A549 (cell line): Measurements from ENCODE around the gene CD3G. TPM values are rescaled to one million over a fixed set of nuclear protein-coding genes. Genes with fewer than 3 reads are reported as not detected.
"Not testable (repeated sequence)": the region's sequence is repeated elsewhere in the genome, so short reads cannot be mapped to it uniquely, and the experiment has no call there.

ENCODE experiments used
- ATAC-seq, 2 experiments: fragments of 200-7000 bp in 1 of 2; fragments of >200 bp in 1 of 2; cut with Nextera tagmentation in 1 of 2; cut with Tn5 transposase in 1 of 2; 3 replicates each; pipeline versions ENCODE4 v1.8.0 to v1.9.1; 2018 to 2020; ENCODE audit warnings: mild to moderate bottlenecking in 1 of 2, moderate library complexity in 1 of 2
- CTCF ChIA-PET: fragments of 300-600 bp; sonication (Branson Sonifier 250); formaldehyde crosslinking; extraction: SDS; loops from one replicate; lab custom pipeline; 2021; ENCODE audit warnings: antibody characterized with exemption, inconsistent platforms; lab: Yijun Ruan, JAX
- POLR2A ChIA-PET: fragments of 350-600 bp; formaldehyde crosslinking; extraction: SDS; loops from one replicate; lab custom pipeline; 2021; ENCODE audit warnings: antibody characterized with exemption, inconsistent platforms; lab: Yijun Ruan, JAX
- DNase-seq, 2 experiments: peaks; one replicate each; pipeline versions ENCODE4 v3.0.0 to v3.0.0-alpha.2; 2011 to 2016; ENCODE audit warnings: low read depth in 1 of 2, low spot score in 1 of 2
- FAIRE-seq: peaks from 2 replicates; lab custom pipeline; 2011; peaks lifted over from hg19 to GRCh38; lab: Jason Lieb, UNC
- H3K27ac ChIP-seq, 2 experiments: fragments of >200 bp; sonication (Bioruptor Twin); formaldehyde crosslinking; 3 replicates each; pipeline ENCODE4 v1.5.1; 2016 to 2017
- H3K4me1 ChIP-seq: fragments of >200 bp; sonication (Bioruptor Twin); formaldehyde crosslinking; 3 replicates; pipeline ENCODE4 v1.6.1; 2016
- H3K4me2 ChIP-seq: fragments of >200 bp; sonication (Bioruptor Twin); formaldehyde crosslinking; 3 replicates; pipeline ENCODE4 v1.6.1; 2016
- H3K4me3 ChIP-seq: fragments of >200 bp; sonication (Bioruptor Twin); formaldehyde crosslinking; 3 replicates; pipeline ENCODE4 v1.5.1; 2016
- H3K9me3 ChIP-seq: fragments of >200 bp; sonication (Bioruptor Twin); formaldehyde crosslinking; 3 replicates; pipeline ENCODE4 v1.6.1; 2016
- BHLHE40 ChIP-seq: IDR thresholded peaks from 2 replicates; pipeline ENCODE4 v1.6.1; 2012; ENCODE audit warnings: low read depth, low read length, inconsistent platforms
- CBX8 ChIP-seq: fragments of 200-600 bp; sonication (generic); IDR thresholded peaks from 2 replicates; pipeline ENCODE4 v1.6.1; 2016
- CEBPB ChIP-seq, 2 experiments: fragments of >200 bp in 1 of 2; sonication (Bioruptor Twin) in 1 of 2; formaldehyde crosslinking in 1 of 2; IDR thresholded peaks; 2 replicates each; pipeline ENCODE4 v1.6.1; 2012 to 2016
- E2F6 ChIP-seq: IDR thresholded peaks from 2 replicates; pipeline ENCODE4 v1.6.1; 2012; ENCODE audit warnings: low read depth, borderline replicate concordance
- ELK1 ChIP-seq: fragments of 150-350 bp; IDR thresholded peaks from 2 replicates; pipeline ENCODE4 v1.6.1; 2014; ENCODE audit warnings: low read depth, mild to moderate bottlenecking, low read length
- FOSL2 ChIP-seq, 2 experiments: fragments of 450-650 bp in 1 of 2; fragments of >200 bp in 1 of 2; sonication (Bioruptor Twin) in 1 of 2; formaldehyde crosslinking; IDR thresholded peaks; 2 replicates each; pipeline versions ENCODE4 v1.5.0 to v1.6.1; 2016 to 2020; ENCODE audit warnings: mild to moderate bottlenecking in 1 of 2, moderate library complexity in 1 of 2
- HES2 ChIP-seq: fragments of >200 bp; sonication (Bioruptor Twin); formaldehyde crosslinking; IDR thresholded peaks from 2 replicates; pipeline ENCODE4 v1.6.1; 2016
- JUN ChIP-seq, 2 experiments: fragments of >200 bp; sonication (Bioruptor Twin); formaldehyde crosslinking; IDR thresholded peaks; 2 replicates in 1 of 2; 3 replicates in 1 of 2; pipeline ENCODE4 v1.6.1; 2016 to 2017
- MAFK ChIP-seq: fragments of 450-650 bp; IDR thresholded peaks from 2 replicates; pipeline ENCODE4 v1.6.1; 2014; ENCODE audit not compliant: partially characterized antibody
- PBX3 ChIP-seq: IDR thresholded peaks from 2 replicates; pipeline ENCODE4 v1.6.1; 2012
- REST ChIP-seq: fragments of 200-600 bp; sonication (generic); IDR thresholded peaks from 2 replicates; pipeline ENCODE4 v1.6.1; 2016; ENCODE audit warnings: antibody characterized with exemption, mild to moderate bottlenecking, moderate library complexity
- USF2 ChIP-seq: fragments of 450-650 bp; IDR thresholded peaks from 2 replicates; pipeline ENCODE4 v1.6.1; 2014; ENCODE audit warnings: antibody characterized with exemption
- ZSCAN20 ChIP-seq: fragments of 250-450 bp; sonication (Bioruptor Pico); IDR thresholded peaks from 2 replicates; pipeline ENCODE4 v1.8.0; 2022; ENCODE audit warnings: mild to moderate bottlenecking, moderate library complexity
- WGBS: methylation state at CpG from one replicate; pipeline ENCODE4 v1.1.6; 2017; ENCODE audit errors: missing lambda C conversion rate; 5-methylcytosine and 5-hydroxymethylcytosine counted together
- polyA plus RNA-seq, 4 experiments: library from polyadenylated mRNA; depleted of rRNA in 3 of 4; stranded (reverse); fragments of >200 nt; fragmentation: RNase III in 1 of 4; extraction: RNeasy Plus Mini Kit Qiagen cat#74134 plus additional on column Dnase treatment in 1 of 4; gene quantifications; 2 replicates in 3 of 4; 3 replicates in 1 of 4; pipeline ENCODE4 v1.2.3, GENCODE V29; 2011 to 2017

The CD3G gene
- polyA plus RNA-seq, 2 of the 4 experiments (the other 2 are of a cell fraction): not detected

- H3K27ac ChIP-seq, H3K4me2 ChIP-seq, ATAC-seq, DNase-seq, H3K9me3 ChIP-seq, H3K4me3 ChIP-seq, H3K4me1 ChIP-seq, POLR2A ChIA-PET, FAIRE-seq: not testable (repeated sequence)
- CTCF ChIA-PET: interaction anchor here (0.7 to 1.2 kb wide), 6 partner anchors 8 to 255 kb away, joined by 3 read pairs; no protein-coding TSS in a partner anchor
- WGBS: 65% methylated on average over 5 of the region's 5 CpGs
Measured at GRCh38 chr11:118308995-118309528, 35.1 kb upstream of the CD3G start.

- CTCF ChIA-PET: interaction anchor here (1.2 kb wide), 2 partner anchors 10 to 14 kb away, joined by 3 read pairs; no protein-coding TSS in a partner anchor
- ATAC-seq: no peak
- Histone ChIP-seq H3K4me1 (peaks cover 2% of the 10 kb centered on the region; the same call in 1 of the 3 replicates), H3K4me2 (no peak overlapping the region), H3K27ac (no peak overlapping the region), H3K4me3 (no peak overlapping the region), H3K9me3 (no peaks in the 10 kb centered on the region)
- FAIRE-seq: no peak
- TF ChIP-seq ZSCAN20 (CRISPR knock-in tag): no peak
- no peak for TF ChIP-seq JUN (IDR thresholded peaks at IDR 0.05)
- TF ChIP-seq PBX3: no peak
- no peak for TF ChIP-seq ELK1
- TF ChIP-seq E2F6: no peak
- TF ChIP-seq FOSL2 (IDR thresholded peaks at IDR 0.05): no peak
- TF ChIP-seq FOSL2 (CRISPR knock-in tag; IDR thresholded peaks at IDR 0.05): no peak
- TF ChIP-seq USF2: no peak
- TF ChIP-seq REST: no peak
- TF ChIP-seq HES2: no peak
- TF ChIP-seq CBX8: no peak
- TF ChIP-seq CEBPB (IDR thresholded peaks at IDR 0.05): no peak
- TF ChIP-seq BHLHE40: no peak
- TF ChIP-seq MAFK: no peak
- no peak for DNase-seq
- POLR2A ChIA-PET: no interaction called here
- WGBS: 64% methylated on average over 3 of the region's 3 CpGs
Measured at GRCh38 chr11:118310271-118310670, 33.9 kb upstream of the CD3G start.
